SK-N-MC (cell line): Measurements from ENCODE around the gene SACS.

ENCODE experiments used
- EZH2 ChIP-seq: fragments of 200-600 bp; sonication (generic); IDR thresholded peaks from one replicate; pipeline ENCODE4 v1.6.1; 2017; ENCODE audit warnings: antibody characterized with exemption
- POLR2AphosphoS5 ChIP-seq: IDR thresholded peaks from 2 replicates; pipeline ENCODE4 v1.6.1; 2012; ENCODE audit warnings: mild to moderate bottlenecking, low read depth, low read length, borderline replicate concordance

DNA sequence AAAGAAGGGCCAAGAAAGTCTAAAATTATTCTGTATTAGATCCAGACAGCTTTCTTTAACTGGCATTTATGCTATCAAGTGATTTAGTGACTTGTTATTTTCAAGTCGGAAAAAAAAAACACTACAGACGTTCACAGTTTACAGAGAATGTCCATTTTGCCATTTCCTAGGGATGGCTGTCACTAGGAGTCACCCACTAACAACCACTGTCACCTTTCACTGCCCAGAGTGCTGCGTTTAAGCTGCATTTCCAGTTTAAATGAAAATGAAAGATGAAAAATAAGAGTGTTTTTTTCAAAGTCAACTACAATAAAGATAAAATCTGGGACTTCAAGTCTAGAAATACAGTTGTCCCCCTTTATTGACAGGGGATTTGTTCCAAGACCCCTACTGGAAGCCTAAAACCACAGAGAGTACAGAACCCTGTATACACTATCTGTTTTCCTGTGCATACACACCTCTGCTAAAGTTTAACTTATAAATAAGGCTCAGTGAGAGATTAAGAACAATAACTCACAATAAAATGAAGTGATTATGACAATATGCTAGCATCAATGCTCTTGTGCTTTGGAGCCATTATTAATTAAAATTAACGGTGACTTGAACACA lies 112.5 kb downstream of the SACS start:
- no peak for TF ChIP-seq POLR2AphosphoS5
- TF ChIP-seq EZH2, result no peak
